Cerebellar cortex (tissue), 1 donor: ENCODE data around the gene OSBPL10.
"Not testable (repeated sequence)": the region's sequence is repeated elsewhere in the genome, so short reads cannot be mapped to it uniquely, and the experiment has no call there.

Experiments used
- DNase-seq: peaks from one replicate; pipeline ENCODE4 v3.0.0-alpha.2; 2015; ENCODE audit warnings: low spot score

The OSBPL10 gene, protein sequence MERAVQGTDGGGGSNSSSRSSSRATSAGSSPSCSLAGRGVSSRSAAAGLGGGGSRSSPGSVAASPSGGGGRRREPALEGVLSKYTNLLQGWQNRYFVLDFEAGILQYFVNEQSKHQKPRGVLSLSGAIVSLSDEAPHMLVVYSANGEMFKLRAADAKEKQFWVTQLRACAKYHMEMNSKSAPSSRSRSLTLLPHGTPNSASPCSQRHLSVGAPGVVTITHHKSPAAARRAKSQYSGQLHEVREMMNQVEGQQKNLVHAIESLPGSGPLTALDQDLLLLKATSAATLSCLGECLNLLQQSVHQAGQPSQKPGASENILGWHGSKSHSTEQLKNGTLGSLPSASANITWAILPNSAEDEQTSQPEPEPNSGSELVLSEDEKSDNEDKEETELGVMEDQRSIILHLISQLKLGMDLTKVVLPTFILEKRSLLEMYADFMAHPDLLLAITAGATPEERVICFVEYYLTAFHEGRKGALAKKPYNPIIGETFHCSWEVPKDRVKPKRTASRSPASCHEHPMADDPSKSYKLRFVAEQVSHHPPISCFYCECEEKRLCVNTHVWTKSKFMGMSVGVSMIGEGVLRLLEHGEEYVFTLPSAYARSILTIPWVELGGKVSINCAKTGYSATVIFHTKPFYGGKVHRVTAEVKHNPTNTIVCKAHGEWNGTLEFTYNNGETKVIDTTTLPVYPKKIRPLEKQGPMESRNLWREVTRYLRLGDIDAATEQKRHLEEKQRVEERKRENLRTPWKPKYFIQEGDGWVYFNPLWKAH

GRCh38 chr3:31981206-31982181 is at the start of gene OSBPL10, which contains the start of gene ZNF860:
Gene OSBPL10, minus strand, starts transcription at chr3:31981262. Its CDS starts 83 bp downstream, at chr3:31981179.
Gene ZNF860, plus strand, starts transcription at chr3:31981750. Its CDS starts 7,330 bp downstream, at chr3:31989080.
- peak; percentile 67 for DNase-seq

DNA sequence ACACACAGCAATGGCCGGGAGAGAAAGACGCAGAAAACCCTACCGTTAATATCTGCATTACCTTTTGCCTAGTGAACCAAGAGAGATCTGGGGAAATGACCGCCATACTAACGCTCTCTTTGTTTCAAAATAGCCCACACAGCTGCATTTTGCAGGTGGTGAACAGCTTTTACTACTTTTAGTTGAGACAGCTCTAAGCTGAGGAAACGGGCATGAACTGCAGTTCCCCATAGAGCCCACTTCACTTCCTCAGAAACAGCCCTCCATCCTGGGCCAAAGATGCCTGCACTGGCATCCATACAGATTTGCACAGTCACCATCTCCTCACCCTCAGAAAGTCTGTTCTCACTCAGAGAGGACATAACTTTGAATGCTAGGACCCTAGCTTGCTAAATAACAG is 45.5 kb upstream of the OSBPL10 start:
- DNase-seq, result no peak

- DNase-seq, result no peak
Observed at GRCh38 chr3:32022947-32023346, 41.9 kb upstream of the OSBPL10 start.

DNA sequence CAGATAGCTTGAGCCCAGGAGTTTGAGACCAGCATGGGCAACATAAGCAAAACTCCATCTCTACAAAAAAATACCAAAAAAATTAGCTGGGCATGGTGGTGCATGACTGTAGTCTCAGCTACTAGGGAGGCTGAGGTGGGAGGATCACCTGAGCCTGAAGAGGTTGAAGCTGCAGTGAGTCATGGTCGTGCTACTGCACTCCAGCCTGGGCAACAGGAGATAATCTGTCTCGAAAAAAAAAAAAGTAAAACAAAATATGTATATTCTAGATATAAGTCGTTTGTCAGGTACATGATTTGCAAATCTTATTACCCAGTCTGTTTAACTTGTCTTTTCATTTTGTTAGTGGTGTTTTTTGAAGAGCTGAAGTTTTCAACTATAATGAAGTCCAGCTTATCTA is 40.7 kb upstream of the OSBPL10 start:
- no peak for DNase-seq

DNA sequence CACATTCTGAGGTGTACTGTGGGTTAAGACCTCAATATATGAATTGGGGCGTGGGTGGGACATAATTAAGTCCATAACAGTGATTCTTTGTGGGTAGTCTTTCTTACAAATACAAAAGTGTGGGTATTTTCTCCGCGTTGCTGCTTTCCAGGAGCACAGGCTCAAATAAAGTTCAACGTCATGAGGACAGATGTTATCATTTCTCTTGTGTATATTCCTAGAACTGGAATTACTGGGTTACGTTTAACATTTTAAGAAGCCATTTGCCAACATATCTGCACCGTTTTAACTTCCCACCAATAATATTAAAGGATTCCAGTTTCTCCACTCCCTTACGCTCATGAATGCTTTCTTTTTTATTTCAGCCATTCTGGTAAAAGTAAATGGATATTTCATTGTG is 40.1 kb upstream of the OSBPL10 start:
- no peak for DNase-seq

DNA sequence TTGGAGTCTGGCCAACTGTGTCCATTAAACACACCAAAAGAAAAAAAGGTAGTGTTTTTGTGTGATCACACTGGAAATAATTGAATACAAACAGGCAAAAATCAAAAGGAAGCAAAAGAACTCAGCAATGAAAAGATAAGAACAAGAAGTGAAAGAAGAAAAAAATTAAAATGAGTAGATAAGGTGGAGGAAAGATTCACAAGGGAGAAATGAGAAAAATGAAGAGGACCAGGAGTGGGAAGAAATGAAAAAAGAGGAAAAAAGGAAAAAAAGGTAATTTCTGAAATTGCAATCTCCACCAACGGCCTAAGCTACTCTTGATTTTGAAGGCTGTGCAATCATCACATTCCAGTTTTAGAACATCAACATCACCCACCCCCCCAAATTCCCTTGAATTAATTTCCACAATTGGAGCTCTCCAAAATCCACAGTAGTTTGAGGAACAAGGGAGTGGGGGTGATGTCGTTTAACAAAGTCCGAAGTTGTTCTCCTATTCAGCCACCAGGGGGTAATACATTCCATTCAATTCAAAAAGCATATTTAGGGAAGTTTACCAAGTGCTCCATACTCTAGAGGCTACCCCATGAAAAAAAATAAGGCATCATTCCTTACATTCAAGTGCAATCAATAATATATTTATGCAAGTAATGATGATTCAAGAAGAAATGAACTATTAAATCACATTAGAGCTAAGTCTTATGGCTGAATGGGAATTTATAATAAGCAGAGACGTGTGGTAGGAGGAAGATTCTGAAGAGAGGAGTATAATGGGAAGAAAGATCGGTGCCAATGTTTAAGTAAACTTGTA is 37.9 kb upstream of the OSBPL10 start:
- peak; percentile 50 for DNase-seq

DNA sequence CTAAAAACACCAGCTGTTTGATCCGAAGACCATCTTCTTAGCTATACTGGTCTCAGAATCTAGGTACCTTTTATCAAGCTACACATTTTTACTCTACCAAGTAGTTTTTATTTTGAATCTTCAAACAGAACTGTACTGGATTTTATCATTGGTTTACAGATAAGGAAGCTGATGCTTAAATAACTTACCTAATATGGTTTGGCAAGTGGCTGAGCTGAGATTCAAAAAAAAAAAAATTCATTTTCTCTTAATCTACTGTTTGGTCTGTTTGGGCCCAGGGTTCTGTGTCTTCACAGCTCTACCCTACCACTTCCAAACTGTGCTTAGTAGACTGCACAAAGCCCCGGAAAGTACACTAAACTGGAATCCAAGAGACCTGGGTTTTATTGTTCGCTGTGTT is 36.2 kb upstream of the OSBPL10 start:
- DNase-seq, result no peak

GRCh38 chr3:32015638-32016037 is 34.6 kb upstream of the OSBPL10 start:
- DNase-seq, result not testable (repeated sequence)

- not testable (repeated sequence) for DNase-seq
Observed at GRCh38 chr3:32010699-32011098, 29.6 kb upstream of the OSBPL10 start.

GRCh38 chr3:32009957-32010356 is 28.9 kb upstream of the OSBPL10 start:
- DNase-seq, result no peak

- no peak for DNase-seq
Observed at GRCh38 chr3:32009101-32009500, 28.0 kb upstream of the OSBPL10 start.

GRCh38 chr3:32004113-32004765 is 23.2 kb upstream of the OSBPL10 start:
- no peak for DNase-seq

DNA sequence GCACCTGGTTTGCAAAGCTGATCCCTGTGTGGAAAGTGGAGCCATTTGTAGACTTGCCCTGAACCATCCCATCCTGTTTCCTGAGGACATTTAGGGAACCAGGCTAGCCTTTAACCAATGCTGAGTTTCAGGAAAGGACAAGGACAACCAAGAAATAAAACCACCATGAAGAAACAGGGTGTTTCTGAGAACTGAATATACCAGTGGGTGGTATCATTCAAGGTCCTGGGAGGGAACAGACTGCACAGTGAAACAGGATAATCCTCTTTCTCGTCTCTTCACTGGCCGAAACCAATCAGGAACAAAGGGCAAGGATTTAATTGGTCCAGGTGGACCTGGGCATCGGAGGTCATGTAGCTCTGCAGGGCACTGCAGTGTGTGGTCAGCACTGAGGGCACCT is 22.3 kb upstream of the OSBPL10 start:
- no peak for DNase-seq

DNA sequence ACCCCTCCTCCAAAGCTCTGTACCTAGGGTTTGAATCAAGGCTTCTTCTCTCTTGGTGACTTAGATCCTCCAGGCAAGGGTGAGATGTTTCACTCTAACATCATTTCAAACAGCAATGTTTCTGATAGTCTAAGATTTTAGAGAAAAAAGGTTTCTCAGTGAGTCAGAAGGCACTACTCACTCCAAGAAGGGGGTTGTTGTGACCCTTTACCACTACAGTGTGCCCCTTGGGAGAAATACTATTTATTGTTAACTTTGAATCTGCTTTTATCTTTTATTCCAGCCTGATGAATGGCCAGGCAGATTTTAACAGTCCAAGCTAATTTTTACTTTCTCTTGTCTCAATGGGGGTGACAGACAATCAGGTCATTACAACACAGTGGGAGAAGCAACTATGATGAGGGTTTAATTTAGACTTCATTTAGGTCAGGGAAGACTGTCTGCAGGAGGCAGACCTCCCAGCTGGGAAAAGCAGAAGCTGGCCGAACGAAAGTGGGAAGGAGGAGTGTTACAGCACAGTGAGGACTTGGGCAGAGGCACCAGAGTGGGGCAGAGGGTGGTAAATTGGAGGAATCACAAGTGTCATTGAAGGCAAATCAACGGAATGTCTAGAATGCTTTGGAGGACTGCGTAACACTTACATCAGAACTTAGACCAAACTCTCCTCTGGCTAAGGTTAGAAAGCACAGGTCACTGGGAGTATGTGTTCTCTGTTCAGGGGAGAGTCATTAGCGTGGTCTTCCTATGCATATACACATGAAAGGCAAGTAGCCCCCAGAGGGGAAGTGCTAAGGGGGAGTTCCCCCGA is 21.7 kb upstream of the OSBPL10 start:
- DNase-seq, result no peak

- DNase-seq, result no peak
Observed at GRCh38 chr3:32000877-32001276, 19.8 kb upstream of the OSBPL10 start.

GRCh38 chr3:31999907-32000439 is 18.9 kb upstream of the OSBPL10 start:
- DNase-seq, result no peak

GRCh38 chr3:31997500-31997899 is 16.4 kb upstream of the OSBPL10 start:
- no peak for DNase-seq

DNA sequence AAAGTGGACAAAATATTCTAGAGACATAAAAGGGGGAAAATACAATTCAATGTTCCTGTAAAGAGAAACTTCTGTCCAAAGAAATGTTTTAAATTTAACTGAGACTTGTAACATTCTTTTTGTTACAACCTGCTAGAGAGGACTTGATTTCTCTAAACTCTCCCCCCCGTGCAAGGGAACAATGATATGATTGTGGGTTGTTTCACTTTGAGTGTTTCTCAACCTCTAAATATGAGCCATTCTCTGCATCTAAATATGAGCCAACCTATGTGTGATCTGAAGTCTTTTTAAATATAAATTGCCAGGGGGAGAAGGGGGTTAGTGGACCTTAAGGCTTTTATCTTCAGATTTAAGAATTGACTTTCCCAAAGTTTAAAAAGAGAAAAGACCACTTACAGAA is 15.1 kb upstream of the OSBPL10 start:
- no peak for DNase-seq

DNA sequence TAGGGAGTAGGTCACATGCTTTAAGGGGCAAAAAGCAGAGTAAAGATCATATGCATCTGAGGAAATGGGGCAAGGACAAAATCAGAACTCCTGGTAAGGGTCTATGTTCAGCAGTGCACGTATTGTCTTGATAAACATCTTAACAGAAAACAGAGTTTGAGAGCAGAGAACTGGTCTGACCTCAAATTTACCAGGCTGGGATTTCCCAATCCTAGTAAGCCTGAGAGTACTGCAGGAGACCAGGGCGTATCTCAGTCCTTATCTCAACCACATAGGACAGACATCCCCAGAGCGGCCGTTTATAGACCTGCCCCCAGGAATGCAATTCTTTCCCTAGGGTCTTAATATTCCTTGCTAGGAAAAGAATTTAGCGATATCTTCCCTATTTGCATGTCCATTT is 14.0 kb upstream of the OSBPL10 start:
- DNase-seq, result not testable (repeated sequence)
